HG03469 (cell line): ENCODE results near the gene AHRR.
"Not testable (repeated sequence)": the region's sequence is repeated elsewhere in the genome, so short reads cannot be mapped to it uniquely, and the experiment has no call there.

ENCODE experiments used
- ATAC-seq: cut with Tn5 transposase; IDR thresholded peaks from one replicate; pipeline ENCODE4 v1.9.1; 2021; ENCODE audit warnings: mild to moderate bottlenecking, moderate library complexity, moderate number of reproducible peaks; ENCODE audit not compliant: unreplicated experiment

Gene AHRR

GRCh38 chr5:305050-305449 is 16.5 kb upstream of the AHRR start:
- ATAC-seq, result no peak

- ATAC-seq, result no peak
These were observed 16.1 kb upstream of the AHRR start for GRCh38 chr5:305459-305858.

GRCh38 chr5:306011-306805 is 15.3 kb upstream of the AHRR start:
- no peak for ATAC-seq

- ATAC-seq, result no peak
These were observed 14.2 kb upstream of the AHRR start for GRCh38 chr5:307306-307705.

- ATAC-seq, result no peak
These were observed 13.5 kb upstream of the AHRR start for GRCh38 chr5:307794-308579.

GRCh38 chr5:308672-309271 is 12.7 kb upstream of the AHRR start:
- no peak for ATAC-seq

GRCh38 chr5:309831-310230 is 11.7 kb upstream of the AHRR start:
- not testable (repeated sequence) for ATAC-seq

- ATAC-seq, result no peak
These were observed 11.0 kb upstream of the AHRR start for GRCh38 chr5:310516-310915.

GRCh38 chr5:310941-311434 is 10.5 kb upstream of the AHRR start:
- no peak for ATAC-seq

GRCh38 chr5:311963-312362 is 9.6 kb upstream of the AHRR start:
- ATAC-seq, result no peak

- ATAC-seq, result no peak
These were observed 8.7 kb upstream of the AHRR start for GRCh38 chr5:312845-313244.

GRCh38 chr5:313265-313664 is 8.2 kb upstream of the AHRR start:
- no peak for ATAC-seq

- ATAC-seq, result no peak
These were observed 7.6 kb upstream of the AHRR start for GRCh38 chr5:313806-314376.

GRCh38 chr5:314676-315487 is 6.6 kb upstream of the AHRR start:
- no peak for ATAC-seq

GRCh38 chr5:315488-316209 is 5.9 kb upstream of the AHRR start:
- no peak for ATAC-seq

- no peak for ATAC-seq
These were observed 5.1 kb upstream of the AHRR start for GRCh38 chr5:316210-317085.

GRCh38 chr5:317086-317811 is 4.3 kb upstream of the AHRR start:
- peak; percentile 75 for ATAC-seq

GRCh38 chr5:318341-318897 is 3.1 kb upstream of the AHRR start:
- no peak for ATAC-seq
